SK-N-MC (cell line): ENCODE measurements around the gene CMPK1.

ENCODE experiments used
- DNase-seq: peaks from one replicate; pipeline ENCODE4 v3.0.0-alpha.2; 2011; ENCODE audit warnings: low read depth, low spot score
- H3K27ac ChIP-seq: fragments of 200-600 bp; sonication (generic); 2 replicates; pipeline ENCODE4 v1.5.1; 2016; ENCODE audit warnings: mixed run types
- H3K36me3 ChIP-seq: fragments of 200-600 bp; sonication (generic); 2 replicates; pipeline ENCODE4 v1.6.1; 2017; ENCODE audit warnings: antibody characterized with exemption, low read length, mixed read lengths; ENCODE audit not compliant: insufficient read depth
- H3K4me3 ChIP-seq: fragments of 200-600 bp; sonication (generic); 2 replicates; pipeline ENCODE4 v1.5.1; 2016
- H3K9ac ChIP-seq: fragments of 200-600 bp; sonication (generic); 2 replicates; pipeline ENCODE4 v1.8.0; 2017; ENCODE audit warnings: mixed run types, mixed read lengths; ENCODE audit not compliant: insufficient read length
- H3K9me3 ChIP-seq: fragments of 200-600 bp; sonication (generic); 2 replicates; pipeline ENCODE4 v1.6.1; 2017; ENCODE audit warnings: low read depth, mild to moderate bottlenecking, antibody characterized with exemption, low read length, moderate library complexity, mixed read lengths
- EZH2 ChIP-seq: fragments of 200-600 bp; sonication (generic); IDR thresholded peaks from one replicate; pipeline ENCODE4 v1.6.1; 2017; ENCODE audit warnings: antibody characterized with exemption
- FOXP2 ChIP-seq: optimal IDR thresholded peaks from 2 replicates; pipeline ENCODE3; 2011; ENCODE audit warnings: mild to moderate bottlenecking, moderate library complexity; ENCODE audit not compliant: insufficient read depth; ENCODE audit errors: extremely low read length, control extremely low read depth
- POLR2AphosphoS5 ChIP-seq: IDR thresholded peaks from 2 replicates; pipeline ENCODE4 v1.6.1; 2012; ENCODE audit warnings: mild to moderate bottlenecking, low read depth, low read length, borderline replicate concordance

Gene CMPK1

GRCh38 chr1:47418122-47418521, 84.5 kb downstream of the CMPK1 start:
- DNase-seq = no peak
- no peaks in the 10 kb centered on the region for H3K36me3 ChIP-seq
- H3K9ac ChIP-seq = no peak overlapping the region
- no peak overlapping the region for H3K27ac ChIP-seq
- H3K9me3 ChIP-seq = no peaks in the 10 kb centered on the region
- no peak for TF ChIP-seq EZH2
- TF ChIP-seq POLR2AphosphoS5 = no peak
- no peak for TF ChIP-seq FOXP2
- no peak overlapping the region for H3K4me3 ChIP-seq

- no peaks in the 10 kb centered on the region for H3K36me3 ChIP-seq
- no peaks in the 10 kb centered on the region for H3K9me3 ChIP-seq
- H3K9ac ChIP-seq = no peak overlapping the region
- TF ChIP-seq POLR2AphosphoS5 = no peak
- TF ChIP-seq FOXP2 = no peak
- no peak for TF ChIP-seq EZH2
- no peak for DNase-seq
- no peak overlapping the region for H3K27ac ChIP-seq
- no peak overlapping the region for H3K4me3 ChIP-seq
Observed at GRCh38 chr1:47418681-47419325, 85.2 kb downstream of the CMPK1 start.

GRCh38 chr1:47420547-47420946, 87.0 kb downstream of the CMPK1 start:
- TF ChIP-seq EZH2 (no peak), FOXP2 (no peak), POLR2AphosphoS5 (no peak)
- Histone ChIP-seq H3K9ac (no peak overlapping the region), H3K36me3 (no peaks in the 10 kb centered on the region), H3K9me3 (no peaks in the 10 kb centered on the region), H3K27ac (no peak overlapping the region), H3K4me3 (no peak overlapping the region)
- no peak for DNase-seq

- TF ChIP-seq EZH2 (no peak), POLR2AphosphoS5 (no peak), FOXP2 (no peak)
- Histone ChIP-seq H3K9me3 (no peaks in the 10 kb centered on the region), H3K9ac (no peak overlapping the region), H3K36me3 (no peaks in the 10 kb centered on the region), H3K27ac (no peak overlapping the region), H3K4me3 (no peak overlapping the region)
- no peak for DNase-seq
Observed at GRCh38 chr1:47423872-47424271, 90.3 kb downstream of the CMPK1 start.

GRCh38 chr1:47424336-47424982, 90.9 kb downstream of the CMPK1 start:
- peak; percentile 56 for DNase-seq
- TF ChIP-seq FOXP2 = no peak
- no peak for TF ChIP-seq EZH2
- no peak for TF ChIP-seq POLR2AphosphoS5
- Histone ChIP-seq H3K9me3 (no peaks in the 10 kb centered on the region), H3K9ac (no peak overlapping the region), H3K27ac (no peak overlapping the region), H3K36me3 (no peaks in the 10 kb centered on the region), H3K4me3 (no peak overlapping the region)
